ENCODE measurements around the gene KIF16B. TPM values are rescaled to one million over a fixed set of nuclear protein-coding genes. Genes with fewer than 3 reads are reported as not detected.

Gene KIF16B
- total and polyA plus RNA-seq, 10 of the 15 experiments (the other 5 are each of a cell fraction or from before 2014, with no cell fraction given), result 0.21 to 5.2 (median 3.0) TPM

DNA sequence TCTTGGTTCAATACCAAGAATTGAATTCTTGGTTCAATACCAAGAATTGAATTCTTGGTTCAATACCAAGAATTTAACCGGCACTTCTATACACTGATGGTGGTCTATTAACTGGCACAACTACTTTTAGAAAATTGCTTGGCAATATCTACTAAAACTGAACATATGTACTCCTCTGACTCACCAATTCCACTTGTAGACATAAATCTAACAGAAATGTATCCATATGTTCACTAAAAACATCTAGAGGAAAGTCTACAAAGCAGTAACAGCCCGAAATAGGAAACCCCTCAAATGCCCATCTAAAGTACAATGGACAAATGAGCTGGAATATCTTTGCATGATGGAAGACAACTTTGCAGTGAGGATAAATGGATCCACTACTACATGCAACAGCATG, 71.9 kb downstream of the KIF16B start:
- Histone ChIP-seq H3K9me3 (replicated peaks; ENCODE audit: control insufficient read depth, insufficient read depth, low read length) (no peaks in the 10 kb centered on the region), H3K27ac (ENCODE audit: control insufficient read depth, insufficient read depth) (no peak overlapping the region), H2AFZ (ENCODE audit: control insufficient read depth, low read depth, low read length) (no peak overlapping the region), H3K4me3 (no peak overlapping the region), H3K4me1 (ENCODE audit: control insufficient read depth, insufficient read depth, low read length) (no peaks in the 10 kb centered on the region), H3K9ac (ENCODE audit: control insufficient read depth, insufficient read depth, low read length) (no peak overlapping the region), H3K36me3 (ENCODE audit: control insufficient read depth in 2 of 2, insufficient read depth in 2 of 2, low read length in 1 of 2) (no peaks in the 10 kb centered on the region), H3K4me2 (ENCODE audit: control insufficient read depth, insufficient read depth) (no peak overlapping the region), H4K20me1 (ENCODE audit: control insufficient read depth, insufficient read depth) (no peaks in the 10 kb centered on the region), H3K27me3 (replicated peaks in 1 of 2; ENCODE audit: control insufficient read depth in 2 of 2, insufficient read depth in 2 of 2, low read length in 1 of 2) (no peaks in the 10 kb centered on the region), H3K79me2 (ENCODE audit: control insufficient read depth, insufficient read depth, low read length) (no peaks in the 10 kb centered on the region)
- 58% methylated on average over 2 of the region's 2 CpGs for WGBS (ENCODE audit: insufficient coverage, insufficient replicate concordance, low lambda C conversion rate, missing lambda C conversion rate)
- DNase-seq (ENCODE audit: low read depth, low spot score), result no peak
- ChIA-PET RAD21 (ENCODE audit: unreplicated experiment) (no interaction called here), SMC1A (ENCODE audit: uncharacterized antibody, unreplicated experiment) (no interaction called here), POLR2A (interaction anchor here (0.6 kb wide), 1 partner anchor 49 kb away, joined by 7 read pairs; no protein-coding TSS in a partner anchor), CTCF (interaction anchor here (1.5 kb wide), 1 partner anchor 16 kb away, joined by 6 read pairs; no protein-coding TSS in a partner anchor)
- no peak for FAIRE-seq
- TF ChIP-seq ZBTB33 (IDR thresholded peaks at IDR 0.05), result no peak
- TF ChIP-seq RELB (IDR thresholded peaks at IDR 0.05; ENCODE audit: low read depth), result no peak
- no peak for TF ChIP-seq IRF4 (IDR thresholded peaks at IDR 0.05; ENCODE audit: low read depth, low read length)
- no peak for TF ChIP-seq NR2C2 (IDR thresholded peaks at IDR 0.05; ENCODE audit: borderline replicate concordance, control insufficient read depth, insufficient read length, low read depth)
- no peak for TF ChIP-seq E2F4 (IDR thresholded peaks at IDR 0.05; ENCODE audit: low read depth, low read length)
- ATAC-seq, result no peak
- intact Hi-C loops (cut with micrococcal nuclease; ENCODE audit: unreplicated experiment) (no loop called here), in situ Hi-C loops (cut with MboI) (no loop called here)
- no TSS peak for BruUV-seq (replicated peaks)

All from GM12878 (cell line).